VCaP (cell line): ENCODE data around the gene KLHL17.

ENCODE experiments used
- H3K27ac ChIP-seq: fragments of 450-650 bp; 2 replicates; pipeline ENCODE4 v1.5.1; 2017
- TF ChIP-seq, protein P1 (sequence below): fragments of 450-650 bp; conservative IDR thresholded peaks from 2 replicates; pipeline ENCODE4 v1.5.1; 2017; ENCODE audit warnings: mild to moderate bottlenecking, moderate library complexity

KLHL17 gene

DNA sequence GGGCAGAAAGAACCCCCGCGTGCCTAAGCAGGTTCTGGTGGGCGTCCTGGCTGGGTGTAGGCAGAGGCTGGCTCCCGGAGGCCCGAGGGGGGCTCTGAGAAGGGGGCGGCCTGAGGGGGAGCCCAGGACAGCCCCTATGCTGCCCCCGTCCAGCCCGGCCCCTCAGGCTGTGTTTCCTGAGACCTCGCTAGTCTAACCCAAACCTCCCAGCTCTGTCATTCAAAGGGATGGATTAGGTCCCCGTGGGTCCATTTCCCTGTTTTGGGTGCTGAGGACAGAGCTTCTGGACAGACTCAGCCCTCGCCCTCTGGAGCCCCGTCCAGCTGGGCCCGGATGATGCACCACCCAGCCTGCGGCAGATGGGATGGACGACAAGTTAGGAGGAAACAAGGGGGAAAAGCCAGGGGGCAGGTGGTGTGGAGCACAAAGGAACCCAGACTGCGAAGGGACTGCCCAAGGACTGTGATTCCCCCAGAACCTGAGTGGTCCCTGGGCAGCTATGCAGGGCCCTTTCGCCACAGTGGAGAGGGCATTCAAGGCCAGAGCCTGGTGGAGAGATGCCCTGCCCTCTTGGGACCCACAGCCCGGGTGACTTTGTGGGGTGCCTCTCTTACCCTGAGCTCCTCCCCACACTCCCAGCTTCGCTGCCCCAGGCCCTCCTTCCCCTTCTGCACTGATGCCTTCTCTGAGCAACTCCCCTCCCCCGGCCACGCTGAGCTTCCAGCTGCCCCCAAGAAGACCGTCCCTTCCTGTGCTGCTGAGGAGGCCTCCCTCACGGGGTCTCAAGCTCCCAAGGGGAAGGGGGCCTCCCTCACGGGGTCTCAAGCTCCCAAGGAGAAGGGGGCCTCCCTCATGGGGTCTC is 36.7 kb downstream of the KLHL17 start:
- TF ChIP-seq, protein P1, sequence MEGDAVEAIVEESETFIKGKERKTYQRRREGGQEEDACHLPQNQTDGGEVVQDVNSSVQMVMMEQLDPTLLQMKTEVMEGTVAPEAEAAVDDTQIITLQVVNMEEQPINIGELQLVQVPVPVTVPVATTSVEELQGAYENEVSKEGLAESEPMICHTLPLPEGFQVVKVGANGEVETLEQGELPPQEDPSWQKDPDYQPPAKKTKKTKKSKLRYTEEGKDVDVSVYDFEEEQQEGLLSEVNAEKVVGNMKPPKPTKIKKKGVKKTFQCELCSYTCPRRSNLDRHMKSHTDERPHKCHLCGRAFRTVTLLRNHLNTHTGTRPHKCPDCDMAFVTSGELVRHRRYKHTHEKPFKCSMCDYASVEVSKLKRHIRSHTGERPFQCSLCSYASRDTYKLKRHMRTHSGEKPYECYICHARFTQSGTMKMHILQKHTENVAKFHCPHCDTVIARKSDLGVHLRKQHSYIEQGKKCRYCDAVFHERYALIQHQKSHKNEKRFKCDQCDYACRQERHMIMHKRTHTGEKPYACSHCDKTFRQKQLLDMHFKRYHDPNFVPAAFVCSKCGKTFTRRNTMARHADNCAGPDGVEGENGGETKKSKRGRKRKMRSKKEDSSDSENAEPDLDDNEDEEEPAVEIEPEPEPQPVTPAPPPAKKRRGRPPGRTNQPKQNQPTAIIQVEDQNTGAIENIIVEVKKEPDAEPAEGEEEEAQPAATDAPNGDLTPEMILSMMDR = no peak
- H3K27ac ChIP-seq = no peak overlapping the region

DNA sequence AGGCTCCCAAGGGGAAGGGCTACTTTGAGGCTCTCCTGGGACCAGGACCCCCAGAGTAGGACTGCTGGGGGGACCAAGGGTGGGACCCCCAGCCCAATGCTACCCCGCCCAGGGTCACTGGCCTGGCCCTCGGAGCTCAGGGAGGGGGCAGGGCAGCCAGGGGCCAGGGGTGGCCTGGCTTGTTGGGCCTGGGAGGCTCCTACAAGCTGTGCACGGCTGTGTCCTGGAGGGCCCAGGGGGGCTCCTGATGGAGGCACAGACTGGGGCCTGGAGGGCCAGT is 37.3 kb downstream of the KLHL17 start:
- H3K27ac ChIP-seq = no peak overlapping the region
- TF ChIP-seq, protein P1 = no peak

DNA sequence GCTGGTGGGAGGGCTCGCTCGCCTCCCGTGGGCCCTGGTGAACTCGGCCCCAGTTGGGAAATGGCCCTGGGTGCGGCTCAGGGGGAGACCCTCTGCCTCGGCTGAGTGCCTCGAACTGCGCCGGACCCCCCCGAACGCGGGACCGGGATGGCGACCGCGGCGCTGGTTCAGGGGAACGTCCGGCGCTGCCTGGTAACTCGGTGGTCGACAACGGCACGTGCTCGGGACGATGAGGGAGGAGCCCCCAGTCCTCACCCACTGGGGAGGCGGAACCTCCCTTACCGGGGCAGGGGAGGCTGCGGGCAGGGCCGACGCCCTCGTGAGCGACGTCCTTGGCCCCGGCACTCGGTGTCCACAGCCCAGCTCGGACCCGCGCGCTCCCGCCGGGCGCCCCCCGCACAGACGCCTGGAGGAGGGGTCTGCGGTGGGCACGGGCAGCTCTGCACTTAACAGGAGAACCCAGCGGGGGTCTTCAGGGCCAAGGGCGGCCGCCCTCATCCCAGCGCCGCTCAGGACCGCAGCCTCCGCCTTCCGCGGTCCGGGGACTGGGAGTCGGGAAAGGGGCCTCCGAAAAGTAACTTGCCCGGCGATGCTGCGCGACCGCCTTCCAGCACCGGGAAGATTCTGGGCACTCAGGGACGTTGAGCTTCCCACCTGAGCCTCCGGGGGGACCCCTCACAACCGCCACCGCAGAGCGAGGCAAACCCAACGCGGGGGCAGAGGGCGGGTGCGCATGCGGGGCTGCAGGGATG is 37.8 kb downstream of the KLHL17 start:
- peak overlapping the region; percentile 95 for H3K27ac ChIP-seq
- TF ChIP-seq, protein P1 = no peak

DNA sequence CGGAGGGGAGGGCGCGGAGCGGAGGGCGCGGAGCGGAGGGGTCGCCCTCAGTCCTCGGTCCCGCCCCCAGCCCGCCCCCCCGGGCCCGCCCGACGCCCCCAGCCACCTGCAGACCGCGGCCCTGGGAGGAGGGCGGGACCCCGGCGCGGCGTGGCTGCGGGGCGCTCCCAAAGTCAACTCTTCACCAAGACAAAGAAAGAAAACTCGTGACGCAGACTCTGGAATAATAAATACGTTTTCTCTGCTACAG is 38.3 kb downstream of the KLHL17 start:
- TF ChIP-seq, protein P1 = no peak
- peak overlapping the region; percentile 95 for H3K27ac ChIP-seq

DNA sequence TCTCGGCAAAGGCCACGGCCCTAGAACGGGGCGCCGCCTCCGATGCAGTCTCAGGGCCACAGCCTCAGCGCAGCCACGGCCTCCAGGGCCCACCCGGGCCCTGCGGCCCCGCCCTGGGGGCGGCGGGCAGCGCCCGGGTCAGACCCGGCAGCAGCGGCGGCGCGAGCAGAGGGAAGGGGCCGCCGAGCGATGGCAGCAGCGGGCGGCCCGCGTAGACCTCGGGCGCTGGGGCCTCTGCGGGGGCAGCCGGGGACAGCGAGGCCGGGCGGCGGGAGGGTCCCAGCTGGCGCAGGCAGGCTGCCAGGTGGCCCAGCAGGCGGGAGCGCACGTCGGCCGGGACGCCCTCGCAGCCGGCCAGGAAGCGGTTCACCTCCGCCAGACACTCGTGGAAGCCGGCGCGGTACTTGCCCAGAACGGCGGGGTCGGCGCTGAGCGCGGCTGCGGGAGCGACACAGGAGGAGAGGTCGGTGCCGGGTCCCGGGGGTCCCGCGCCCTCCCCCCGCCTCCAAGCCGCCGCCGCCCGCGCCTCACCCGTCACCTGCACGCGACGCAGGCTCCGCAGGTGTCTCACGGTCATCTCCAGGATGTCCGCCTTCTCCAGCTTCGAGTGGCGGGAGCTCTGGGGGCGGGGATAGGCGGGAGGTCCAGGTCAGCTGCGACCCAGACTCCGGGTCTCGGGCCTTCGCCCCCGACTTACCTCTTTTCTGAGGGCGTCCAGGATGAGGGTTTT is 38.8 kb downstream of the KLHL17 start:
- H3K27ac ChIP-seq = peak overlapping the region; percentile 95
- TF ChIP-seq, protein P1 = 0 out of 2 replicates have a peak, but pooled peaks have one; percentile 9

DNA sequence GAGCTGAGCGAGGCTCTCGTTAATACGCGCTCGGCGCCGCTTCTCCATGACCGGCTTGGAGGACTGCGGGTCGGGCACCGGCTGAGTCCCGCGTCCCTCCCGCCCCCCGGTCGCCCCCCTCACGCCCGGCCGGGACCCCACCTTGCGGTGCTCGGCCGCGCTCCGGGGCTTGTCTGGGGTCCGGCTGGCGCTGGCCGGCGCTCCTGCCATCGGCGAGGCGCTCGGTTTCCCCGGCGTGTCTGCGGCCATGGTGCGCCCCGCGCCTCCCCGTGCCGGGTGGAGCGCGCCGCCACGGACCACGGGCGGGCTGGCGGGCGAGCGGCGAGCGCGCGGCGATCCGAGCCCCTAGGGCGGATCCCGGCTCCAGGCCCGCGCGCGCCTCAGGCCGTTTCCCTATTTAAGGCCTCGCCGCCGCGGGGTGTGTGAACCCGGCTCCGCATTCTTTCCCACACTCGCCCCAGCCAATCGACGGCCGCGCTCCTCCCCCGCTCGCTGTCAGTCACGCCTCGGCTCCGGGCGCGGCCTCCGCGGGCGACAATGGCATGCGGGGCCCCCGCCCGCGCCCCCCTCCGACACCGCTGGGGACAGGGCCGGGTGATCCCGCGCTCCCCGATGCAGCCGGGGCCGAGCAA is 39.5 kb downstream of the KLHL17 start, which contains the start of gene HES4:
Gene HES4 (minus strand): TSS at position 373 of the 632 bp plus-strand sequence. CDS start 124 bp downstream, at position 249.
- TF ChIP-seq, protein P1 = no peak

More for the DNA sequence above, 39.5 kb downstream of the KLHL17 start, which contains the start of gene HES4:
- peak within 1 kb of the TSS; percentile 95 for H3K27ac ChIP-seq
